ENCODE data around the gene INKA2.
A peak's percentile ranks its signal among the peaks of the same experiment; 100 is the strongest.
"Not testable (repeated sequence)": the region's sequence is repeated elsewhere in the genome, so short reads cannot be mapped to it uniquely, and the experiment has no call there.

INKA2 gene

GRCh38 chr1:111751906-111752575, 12.8 kb upstream of the INKA2 start:
- H3K27ac ChIP-seq = no peak overlapping the region
- no peak for DNase-seq (ENCODE audit: low read depth, low spot score)

- no peak overlapping the region for H3K27ac ChIP-seq
- no peak for DNase-seq (ENCODE audit: low read depth, low spot score)
Measured at GRCh38 chr1:111750856-111751255, 11.7 kb upstream of the INKA2 start.

- no peak for DNase-seq (ENCODE audit: low read depth, low spot score)
- H3K27ac ChIP-seq = no peak overlapping the region
Measured at GRCh38 chr1:111749628-111750027, 10.4 kb upstream of the INKA2 start.

- H3K27ac ChIP-seq = no peak overlapping the region
- DNase-seq (ENCODE audit: low read depth, low spot score) = no peak
Measured at GRCh38 chr1:111747947-111748346, 8.8 kb upstream of the INKA2 start.

- DNase-seq (ENCODE audit: low read depth, low spot score) = no peak
- H3K27ac ChIP-seq = no peak overlapping the region
Measured at GRCh38 chr1:111747282-111747734, 8.1 kb upstream of the INKA2 start.

- DNase-seq (ENCODE audit: low read depth, low spot score) = no peak
- no peak overlapping the region for H3K27ac ChIP-seq
Measured at GRCh38 chr1:111746614-111746999, 7.4 kb upstream of the INKA2 start.

- no peak for DNase-seq (ENCODE audit: low read depth, low spot score)
- no peak overlapping the region for H3K27ac ChIP-seq
Measured at GRCh38 chr1:111745675-111746613, 6.7 kb upstream of the INKA2 start.

GRCh38 chr1:111743679-111744101, 4.5 kb upstream of the INKA2 start:
- H3K27ac ChIP-seq = no peak overlapping the region
- no peak for DNase-seq (ENCODE audit: low read depth, low spot score)

GRCh38 chr1:111742938-111743549, 3.8 kb upstream of the INKA2 start:
- DNase-seq (ENCODE audit: low read depth, low spot score) = no peak
- H3K27ac ChIP-seq = no peak overlapping the region

- not testable (repeated sequence) for H3K27ac ChIP-seq; DNase-seq (ENCODE audit: low read depth, low spot score)
Measured at GRCh38 chr1:111742292-111742691, 3.1 kb upstream of the INKA2 start.

- H3K27ac ChIP-seq = peak overlapping the region; percentile 79
Measured at GRCh38 chr1:111739925-111740765, 950 bp upstream of the INKA2 start.

GRCh38 chr1:111738436-111739193, 580 bp downstream of the INKA2 start:
- no peak for DNase-seq (ENCODE audit: low read depth, low spot score)
- H3K27ac ChIP-seq = peak overlapping the region; percentile 79

More at GRCh38 chr1:111739925-111740765, 950 bp upstream of the INKA2 start:
- no peak for DNase-seq (ENCODE audit: low read depth, low spot score)

GRCh38 chr1:111738133-111738435, 1.1 kb downstream of the INKA2 start:
- DNase-seq (ENCODE audit: low read depth, low spot score) = no peak
- peak overlapping the region; percentile 79 for H3K27ac ChIP-seq

- no peak for DNase-seq (ENCODE audit: low read depth, low spot score)
- H3K27ac ChIP-seq = no peak overlapping the region
Measured at GRCh38 chr1:111737216-111738132, 1.7 kb downstream of the INKA2 start.

GRCh38 chr1:111736548-111737215, 2.5 kb downstream of the INKA2 start:
- no peak overlapping the region for H3K27ac ChIP-seq
- no peak for DNase-seq (ENCODE audit: low read depth, low spot score)

GRCh38 chr1:111735858-111736544, 3.2 kb downstream of the INKA2 start:
- no peak overlapping the region for H3K27ac ChIP-seq
- no peak for DNase-seq (ENCODE audit: low read depth, low spot score)

- DNase-seq (ENCODE audit: low read depth, low spot score) = no peak
- H3K27ac ChIP-seq = no peak overlapping the region
Measured at GRCh38 chr1:111735321-111735720, 3.9 kb downstream of the INKA2 start.
